Endometrial microvascular endothelial cells (primary cell): Measurements from ENCODE around the gene TNFRSF18. TPM values are rescaled to one million over a fixed set of nuclear protein-coding genes. Genes with fewer than 3 reads are reported as not detected.

Experiments
- in situ Hi-C: cut with HindIII; loops from 2 replicates; pipeline ENCODE4 v1.10.0; 2017; ENCODE audit warnings: low sequenced_read_pairs, low pct_unique_long_range_greater_than_20kb; ENCODE audit errors: inconsistent ontology term
- total RNA-seq: library from RNA; depleted of rRNA; stranded (reverse); fragments of >200 nt; gene quantifications from one replicate; pipeline ENCODE4 v1.2.3, GENCODE V29; 2015; ENCODE audit errors: inconsistent ontology term

The TNFRSF18 gene
- total RNA-seq, 1 donor from 2014 or later = not detected

GRCh38 chr1:1160281-1160930 is 46.0 kb downstream of the TNFRSF18 start:
- in situ Hi-C loops = no loop called here

- in situ Hi-C loops = no loop called here
Measured at GRCh38 chr1:1157914-1158710, 48.3 kb downstream of the TNFRSF18 start.

GRCh38 chr1:1157426-1157913 is 48.9 kb downstream of the TNFRSF18 start:
- in situ Hi-C loops = no loop called here

GRCh38 chr1:1157033-1157365 is 49.4 kb downstream of the TNFRSF18 start:
- in situ Hi-C loops = no loop called here

- in situ Hi-C loops = no loop called here
Measured at GRCh38 chr1:1156140-1157032, 50.0 kb downstream of the TNFRSF18 start.

- in situ Hi-C loops = no loop called here
Measured at GRCh38 chr1:1155258-1155657, 51.1 kb downstream of the TNFRSF18 start.

GRCh38 chr1:1153874-1154273 is 52.5 kb downstream of the TNFRSF18 start:
- in situ Hi-C loops = no loop called here

Other genes with a start within 250 kb of the TNFRSF18 start
- 98.2 TPM for gene NOC2L, start 247.3 kb downstream of the TNFRSF18 start, total RNA-seq
- 6.1 TPM for gene KLHL17, start 246.0 kb downstream of the TNFRSF18 start, total RNA-seq
- gene PLEKHN1, start 240.1 kb downstream of the TNFRSF18 start, total RNA-seq = 0.56 TPM
- not detected for gene PERM1, start 224.5 kb downstream of the TNFRSF18 start, total RNA-seq
- gene HES4, start 206.5 kb downstream of the TNFRSF18 start, total RNA-seq = 1.1 TPM
- gene ISG15, start 193.1 kb downstream of the TNFRSF18 start, total RNA-seq = 303 TPM
- 77.4 TPM for gene AGRN, start 186.5 kb downstream of the TNFRSF18 start, total RNA-seq
- gene RNF223, start 132.3 kb downstream of the TNFRSF18 start, total RNA-seq = not detected
- gene C1orf159, start 90.5 kb downstream of the TNFRSF18 start, total RNA-seq = 22.3 TPM
- not detected for gene TTLL10, start 32.7 kb downstream of the TNFRSF18 start, total RNA-seq
- not detected for gene TNFRSF4, start 7.6 kb upstream of the TNFRSF18 start, total RNA-seq
- gene SDF4, start 25.4 kb upstream of the TNFRSF18 start, total RNA-seq = 186 TPM
- gene B3GALT6, start 25.6 kb upstream of the TNFRSF18 start, total RNA-seq = 23.9 TPM
- gene C1QTNF12, start 40.1 kb upstream of the TNFRSF18 start, total RNA-seq = not detected
- gene UBE2J2, start 67.3 kb upstream of the TNFRSF18 start, total RNA-seq = 47.6 TPM
- under 0.01 TPM for gene SCNN1D, start 73.8 kb upstream of the TNFRSF18 start, total RNA-seq
- 28.7 TPM for gene ACAP3, start 101.3 kb upstream of the TNFRSF18 start, total RNA-seq
- gene PUSL1, start 102.0 kb upstream of the TNFRSF18 start, total RNA-seq = 21.4 TPM
- gene INTS11, start 118.1 kb upstream of the TNFRSF18 start, total RNA-seq = 99.3 TPM
- 31.2 TPM for gene CPTP, start 118.2 kb upstream of the TNFRSF18 start, total RNA-seq
- under 0.01 TPM for gene TAS1R3, start 124.7 kb upstream of the TNFRSF18 start, total RNA-seq
- 41.8 TPM for gene DVL1, start 142.8 kb upstream of the TNFRSF18 start, total RNA-seq
- 4.0 TPM for gene MXRA8, start 152.0 kb upstream of the TNFRSF18 start, total RNA-seq
- 153 TPM for gene AURKAIP1, start 168.6 kb upstream of the TNFRSF18 start, total RNA-seq
- gene CCNL2, start 192.7 kb upstream of the TNFRSF18 start, total RNA-seq = 85.4 TPM
- 180 TPM for gene MRPL20, start 200.7 kb upstream of the TNFRSF18 start, total RNA-seq
- gene ANKRD65, start 214.7 kb upstream of the TNFRSF18 start, total RNA-seq = 2.0 TPM
- gene VWA1, start 229.1 kb upstream of the TNFRSF18 start, total RNA-seq = 27.5 TPM
- gene ATAD3C, start 243.1 kb upstream of the TNFRSF18 start, total RNA-seq = under 0.01 TPM